ENCODE measurements around the gene POLR2E. TPM values are rescaled to one million over a fixed set of nuclear protein-coding genes. Genes with fewer than 3 reads are reported as not detected.
A peak's percentile ranks its signal among the peaks of the same experiment; 100 is the strongest.

The POLR2E gene
- total and polyA plus RNA-seq, 11 donors: 116 to 220 (median 139) TPM

DNA sequence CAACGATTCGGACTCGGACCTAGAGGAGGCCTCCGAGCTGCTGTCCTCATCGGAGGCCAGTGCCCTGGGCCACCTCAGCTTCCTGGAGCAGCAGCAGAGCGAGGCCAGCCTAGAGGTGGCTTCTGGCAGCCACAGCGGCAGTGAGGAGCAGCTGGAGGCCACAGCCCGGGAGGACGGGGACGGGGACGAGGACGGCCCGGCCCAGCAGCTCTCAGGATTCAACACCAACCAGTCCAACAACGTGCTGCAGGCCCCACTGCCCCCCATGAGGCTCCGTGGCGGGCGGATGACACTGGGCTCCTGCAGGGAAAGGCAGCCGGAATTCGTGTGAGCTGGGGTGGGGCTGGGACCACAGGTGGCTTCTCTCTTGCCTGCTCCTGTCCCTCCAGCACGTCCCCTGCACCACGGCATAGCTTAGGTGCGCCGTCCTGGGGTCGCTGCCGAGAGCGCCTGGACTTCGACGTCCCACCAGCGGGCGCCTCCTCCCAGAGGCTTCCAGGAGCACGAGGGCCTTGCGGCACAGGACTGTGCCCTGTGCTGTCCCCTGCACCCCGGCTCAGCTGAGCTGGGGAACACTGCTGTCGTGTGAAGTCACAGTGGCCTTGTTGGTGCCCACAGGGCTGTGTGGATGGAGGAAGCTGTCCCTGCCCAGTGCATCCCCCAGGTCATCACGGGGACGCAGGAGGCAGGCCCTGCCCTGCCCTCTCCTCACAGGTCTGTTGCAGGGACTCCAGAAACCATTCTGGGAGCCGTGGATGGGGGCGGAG lies 9.3 kb downstream of the POLR2E start:
- Histone ChIP-seq H3K27me3 (peaks cover 0 to 6% (median 0%) of the 10 kb centered on the region in 9 donors), H3K36me3 (peaks cover 0 to 82% (median 24%) of the 10 kb centered on the region in 9 donors), H3K4me3 (no peak overlapping the region), H3K27ac (peak overlapping the region in 1 of 12 donors; percentile 91), H3K9me3 (no peaks in the 10 kb centered on the region), H3K4me1 (peaks cover 0 to 70% (median 5%) of the 10 kb centered on the region in 12 donors)
- DNase-seq (peak in 1 of 5 donors; percentile 24), ATAC-seq (no peak)
- intact Hi-C loops (cut with DNase I): loop anchor here in 1 of 10 donors (10.0 kb wide), 1 partner anchor 51 kb away; no protein-coding TSS in a partner anchor
- 64 to 80% (median 72%) methylated on average over 22 to 38 of the region's 38 CpGs for WGBS, 4 donors
- TF ChIP-seq CTCF (IDR thresholded peaks at IDR 0.05) (no peak), POLR2A (IDR thresholded peaks at IDR 0.05) (no peak)

- H3K9me3 ChIP-seq: no peaks in the 10 kb centered on the region
- H3K27me3 ChIP-seq: peaks cover 0 to 6% (median 0%) of the 10 kb centered on the region in 9 donors
- H3K4me1 ChIP-seq: peaks cover 0 to 63% (median 5%) of the 10 kb centered on the region in 12 donors
- peaks cover 0 to 82% (median 18%) of the 10 kb centered on the region in 9 donors for H3K36me3 ChIP-seq
- TF ChIP-seq POLR2A (IDR thresholded peaks at IDR 0.05) (no peak), CTCF (IDR thresholded peaks at IDR 0.05) (no peak)
- intact Hi-C loops (cut with DNase I): loop anchor here in 1 of 10 donors (10.0 kb wide), 1 partner anchor 50 kb away; no protein-coding TSS in a partner anchor
- DNase-seq: no peak
- no peak overlapping the region for H3K27ac ChIP-seq
- no peak for ATAC-seq
- WGBS, 4 donors: 64 to 76% (median 71%) methylated on average over 8 of the region's 8 CpGs
- no peak overlapping the region for H3K4me3 ChIP-seq
These were observed 10.0 kb downstream of the POLR2E start for GRCh38 chr19:1085053-1085658.

DNA sequence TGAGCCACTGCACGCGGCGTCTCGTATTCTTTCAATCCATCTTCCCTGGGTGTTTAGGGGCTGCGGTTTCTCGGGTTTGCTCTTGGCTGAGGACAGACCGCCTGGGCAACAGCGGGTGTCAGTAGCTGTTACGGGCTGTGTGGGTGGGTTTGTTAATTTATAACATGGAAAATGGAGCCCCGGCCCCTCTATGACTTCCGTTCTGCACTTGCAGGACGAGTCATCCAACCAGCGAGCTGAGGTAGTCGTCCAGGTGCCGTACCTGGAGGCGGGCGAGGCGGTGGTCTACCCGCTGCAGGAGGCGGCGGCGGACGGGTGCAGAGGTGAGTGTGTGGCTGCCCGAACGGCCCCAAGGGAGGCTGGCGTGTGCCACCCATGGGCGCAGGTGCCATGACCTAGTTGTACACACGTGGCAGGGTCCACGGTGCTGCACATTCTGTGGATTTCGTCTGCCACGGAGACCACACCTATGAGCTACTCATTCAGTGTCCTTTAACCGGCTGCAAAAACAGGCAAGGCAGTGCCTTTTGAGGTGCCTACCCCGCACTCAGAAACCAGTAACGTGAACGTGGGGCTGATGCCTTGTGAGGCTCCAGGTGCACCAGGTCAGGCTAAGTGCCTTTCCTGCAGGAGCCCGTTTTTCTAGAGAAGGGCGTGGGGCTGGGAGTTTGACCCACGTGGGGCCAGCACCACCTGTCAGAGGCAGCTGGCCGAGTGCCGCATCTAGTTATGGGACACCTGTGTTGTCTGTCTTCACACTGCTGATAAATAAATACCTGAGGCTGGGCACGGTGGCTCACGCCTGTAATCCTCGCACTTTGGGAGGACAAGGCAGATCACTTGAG lies 10.9 kb downstream of the POLR2E start:
- intact Hi-C loops (cut with DNase I): loop anchor here in 1 of 10 donors (10.0 kb wide), 1 partner anchor 49 kb away; no protein-coding TSS in a partner anchor
- ATAC-seq (no peak), DNase-seq (peak in 1 of 5 donors; percentile 55)
- peaks cover 0 to 86% (median 14%) of the 10 kb centered on the region in 9 donors for H3K36me3 ChIP-seq
- H3K27me3 ChIP-seq: peaks cover 0 to 6% (median 0%) of the 10 kb centered on the region in 9 donors
- no peaks in the 10 kb centered on the region for H3K9me3 ChIP-seq
- TF ChIP-seq POLR2A (IDR thresholded peaks at IDR 0.05): no peak
- TF ChIP-seq CTCF (IDR thresholded peaks at IDR 0.05): no peak
- H3K27ac ChIP-seq: no peak overlapping the region
- 87 to 90% (median 89%) methylated on average over 39 to 43 of the region's 43 CpGs for WGBS, 4 donors
- H3K4me3 ChIP-seq: no peak overlapping the region
- peaks cover 0 to 56% (median 5%) of the 10 kb centered on the region in 12 donors for H3K4me1 ChIP-seq
